Right lobe of liver (tissue), 6 donors: ENCODE data around the gene MEF2C. TPM values are rescaled to one million over a fixed set of nuclear protein-coding genes. Genes with fewer than 3 reads are reported as not detected.
A peak's percentile ranks its signal among the peaks of the same experiment; 100 is the strongest.

Experiments used
- ATAC-seq, 4 donors: fragments of 200-7000 bp; cut with Tn5 transposase; one replicate each; pipeline ENCODE4 v1.9.1; 2020; ENCODE audit warnings: mild to moderate bottlenecking in 4 of 4, moderate library complexity in 4 of 4
- DNase-seq, 3 donors: peaks; one replicate each; pipeline ENCODE4 v3.0.0-alpha.2; 2020
- H3K27ac ChIP-seq, 3 donors: fragments of 200-600 bp; one replicate each; pipeline ENCODE4 v1.8.0; 2022
- H3K27me3 ChIP-seq, 2 donors: fragments of 200-600 bp; one replicate each; pipeline ENCODE4 v1.8.0; 2022
- H3K36me3 ChIP-seq, 4 donors: fragments of 200-600 bp; sonication (generic) in 1 of 4; one replicate each; pipeline versions ENCODE4 v1.5.1 to v1.8.0; 2017 to 2022; ENCODE audit warnings: control low read depth in 1 of 4
- H3K4me1 ChIP-seq, 4 donors: fragments of 200-600 bp; sonication (generic) in 1 of 4; one replicate each; pipeline versions ENCODE4 v1.5.1 to v1.8.0; 2017 to 2022; ENCODE audit warnings: control low read depth in 1 of 4
- H3K4me3 ChIP-seq, 3 donors: fragments of 200-600 bp; one replicate each; pipeline ENCODE4 v1.8.0; 2022
- H3K9me3 ChIP-seq, 4 donors: fragments of 200-600 bp; sonication (generic) in 1 of 4; one replicate each; pipeline versions ENCODE4 v1.5.1 to v1.8.0; 2017 to 2022; ENCODE audit warnings: control low read depth in 1 of 4
- POLR2A ChIP-seq: fragments of 450-650 bp; IDR thresholded peaks from one replicate; pipeline ENCODE4 v1.6.1; 2017; ENCODE audit warnings: antibody characterized with exemption, mild to moderate bottlenecking
- WGBS: methylation state at CpG from one replicate; pipeline ENCODE4 v1.1.6; 2018; ENCODE audit warnings: low coverage, low lambda C conversion rate; ENCODE audit not compliant: insufficient coverage; ENCODE audit errors: missing lambda C conversion rate; 5-methylcytosine and 5-hydroxymethylcytosine counted together
- intact Hi-C, 2 donors: fragments of 100-400 bp; cut with DNase I; formaldehyde crosslinking; loops; one replicate each; pipeline versions ENCODE4 v1.11.2 to v1.14.1; 2022
- total RNA-seq, 6 experiments: library from RNA; depleted of rRNA in 2 of 6; stranded (reverse); fragments of >200 nt in 2 of 6; fragmentation: NEBNext Ultra II Directional in 3 of 6; extraction: Animal tissue kit (Norgen Biotek cat#: 25700) in 3 of 6; gene quantifications; one replicate each; pipeline versions ENCODE4 v1.1.0 to v1.2.4, GENCODE V29; 2016 to 2023
- TF ChIP-seq, protein P1 (sequence below), 4 donors: fragments of 200-600 bp in 3 of 4; fragments of 450-650 bp in 1 of 4; IDR thresholded peaks; one replicate each; pipeline versions ENCODE4 v1.5.1 to v1.8.0; 2016 to 2022; ENCODE audit warnings: antibody characterized with exemption in 4 of 4, mild to moderate bottlenecking in 2 of 4
- donor health status: DM: no; HTN: yes; CAD: no.
- donor health status: DM: no; HTN: no; CAD: no.
- donor health status: DM: no; HTN: no; CAD: no.
- donor health status: DM: no; HTN: yes; CAD: no.
- donor health status: DM: no; HTN: yes; CAD: no.

Gene MEF2C
- total RNA-seq, 6 experiments from 2014 or later, result 4.4 to 19.4 (median 6.4) TPM

DNA sequence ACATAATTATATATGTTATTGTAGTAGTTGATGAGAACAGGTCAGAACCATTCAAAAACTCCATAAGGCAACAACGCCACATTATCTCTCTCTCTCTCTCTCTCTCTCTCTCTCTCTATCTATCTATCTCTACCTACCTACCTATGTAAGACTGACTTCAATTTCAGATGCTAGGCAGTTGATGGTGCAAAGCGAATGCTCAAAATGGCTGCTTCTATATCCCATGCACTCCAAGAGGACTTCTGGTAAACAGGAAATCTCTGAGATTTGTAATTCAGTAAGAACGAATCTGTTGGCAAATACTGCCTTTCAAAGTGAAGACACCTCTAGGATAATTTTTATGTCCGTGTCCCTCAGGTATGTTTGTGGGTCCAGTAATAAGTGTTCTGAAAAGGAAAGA lies 43.7 kb downstream of the MEF2C start:
- DNase-seq (no peak), ATAC-seq (no peak)
- H3K9me3 ChIP-seq, result no peaks in the 10 kb centered on the region
- TF ChIP-seq, protein P1, sequence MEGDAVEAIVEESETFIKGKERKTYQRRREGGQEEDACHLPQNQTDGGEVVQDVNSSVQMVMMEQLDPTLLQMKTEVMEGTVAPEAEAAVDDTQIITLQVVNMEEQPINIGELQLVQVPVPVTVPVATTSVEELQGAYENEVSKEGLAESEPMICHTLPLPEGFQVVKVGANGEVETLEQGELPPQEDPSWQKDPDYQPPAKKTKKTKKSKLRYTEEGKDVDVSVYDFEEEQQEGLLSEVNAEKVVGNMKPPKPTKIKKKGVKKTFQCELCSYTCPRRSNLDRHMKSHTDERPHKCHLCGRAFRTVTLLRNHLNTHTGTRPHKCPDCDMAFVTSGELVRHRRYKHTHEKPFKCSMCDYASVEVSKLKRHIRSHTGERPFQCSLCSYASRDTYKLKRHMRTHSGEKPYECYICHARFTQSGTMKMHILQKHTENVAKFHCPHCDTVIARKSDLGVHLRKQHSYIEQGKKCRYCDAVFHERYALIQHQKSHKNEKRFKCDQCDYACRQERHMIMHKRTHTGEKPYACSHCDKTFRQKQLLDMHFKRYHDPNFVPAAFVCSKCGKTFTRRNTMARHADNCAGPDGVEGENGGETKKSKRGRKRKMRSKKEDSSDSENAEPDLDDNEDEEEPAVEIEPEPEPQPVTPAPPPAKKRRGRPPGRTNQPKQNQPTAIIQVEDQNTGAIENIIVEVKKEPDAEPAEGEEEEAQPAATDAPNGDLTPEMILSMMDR (IDR thresholded peaks at IDR 0.05), result no peak
- TF ChIP-seq POLR2A, result no peak
- no peaks in the 10 kb centered on the region for H3K36me3 ChIP-seq
- H3K4me3 ChIP-seq, result no peak overlapping the region
- WGBS, result 76% methylated on average over 4 of the region's 4 CpGs
- H3K27me3 ChIP-seq, result no peaks in the 10 kb centered on the region
- H3K4me1 ChIP-seq, result no peaks in the 10 kb centered on the region
- intact Hi-C loops, result no loop called here
- H3K27ac ChIP-seq, result no peak overlapping the region

DNA sequence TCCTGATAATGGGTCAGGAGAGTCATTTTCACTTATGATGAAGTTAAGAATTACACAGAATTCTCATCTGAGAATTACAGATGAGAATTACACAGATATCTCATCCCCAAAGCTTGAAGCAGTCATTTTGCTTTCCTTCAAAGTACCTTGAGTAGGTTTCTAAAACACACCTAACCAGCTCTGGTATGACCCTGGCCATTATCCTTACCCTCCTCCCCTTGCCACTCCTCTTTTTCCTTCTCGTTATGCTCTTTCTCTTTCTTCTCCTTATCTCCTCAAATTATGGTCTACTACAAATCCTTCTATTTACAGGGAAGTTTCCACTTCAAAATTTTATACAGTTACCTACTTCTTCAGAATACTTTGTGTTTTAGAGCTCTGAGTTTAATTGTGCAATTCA lies 44.5 kb downstream of the MEF2C start:
- TF ChIP-seq POLR2A, result no peak
- TF ChIP-seq, protein P1 (IDR thresholded peaks at IDR 0.05), result no peak
- DNase-seq (no peak), ATAC-seq (no peak)
- WGBS, result 29% methylated on average over 1 of the region's 1 CpG
- no peaks in the 10 kb centered on the region for H3K9me3 ChIP-seq
- intact Hi-C loops, result no loop called here
- H3K4me1 ChIP-seq, result no peaks in the 10 kb centered on the region
- H3K36me3 ChIP-seq, result no peaks in the 10 kb centered on the region
- no peak overlapping the region for H3K4me3 ChIP-seq
- no peak overlapping the region for H3K27ac ChIP-seq
- H3K27me3 ChIP-seq, result no peaks in the 10 kb centered on the region

DNA sequence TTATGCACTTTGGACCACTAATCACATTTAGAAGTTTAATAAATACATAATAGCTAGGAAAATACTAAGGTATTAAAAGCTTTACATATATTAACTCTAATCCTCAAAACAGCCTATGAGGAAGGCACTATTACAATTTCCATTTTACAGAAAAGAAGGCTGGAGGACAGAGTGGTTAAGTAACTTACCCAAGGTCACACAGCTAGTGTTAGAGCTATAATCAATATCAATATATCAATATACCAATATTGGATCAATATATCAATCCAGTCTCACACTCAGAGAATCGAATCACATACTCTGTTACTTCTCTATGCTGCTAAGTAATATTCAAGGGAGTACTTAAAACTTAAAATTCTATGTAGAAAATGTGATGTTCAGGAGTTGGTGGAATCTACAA lies 45.2 kb downstream of the MEF2C start:
- WGBS, result 50% methylated on average over 1 of the region's 1 CpG
- intact Hi-C loops, result no loop called here
- no peak for ATAC-seq

DNA sequence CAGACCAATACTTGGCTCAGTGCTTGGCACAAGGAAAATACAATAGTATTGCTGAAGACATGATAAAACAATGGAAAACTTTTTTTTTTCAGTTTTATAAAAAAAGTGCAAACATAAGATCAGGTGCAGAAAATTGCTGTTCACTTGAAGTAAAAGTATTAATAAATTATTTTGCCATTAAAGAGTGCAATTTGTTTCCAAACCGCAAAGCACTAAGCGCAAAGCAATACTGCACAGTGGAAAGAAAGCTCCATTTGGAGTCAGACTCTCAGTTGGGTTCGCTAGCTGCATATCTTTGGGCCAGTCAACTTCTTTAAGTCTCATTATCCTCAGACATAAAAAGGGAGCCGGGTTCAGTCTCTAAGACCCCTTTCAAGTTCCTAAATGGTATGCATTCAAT lies 45.8 kb downstream of the MEF2C start:
- Histone ChIP-seq H3K27me3 (no peaks in the 10 kb centered on the region), H3K36me3 (no peaks in the 10 kb centered on the region), H3K9me3 (no peaks in the 10 kb centered on the region), H3K27ac (peak overlapping the region in 1 of 3 donors; percentile 59), H3K4me1 (no peaks in the 10 kb centered on the region), H3K4me3 (no peak overlapping the region)
- ATAC-seq (no peak), DNase-seq (no peak)
- TF ChIP-seq POLR2A, result no peak
- TF ChIP-seq, protein P1 (IDR thresholded peaks at IDR 0.05), result no peak
- WGBS, result 79% methylated on average over 4 of the region's 4 CpGs
- intact Hi-C loops, result no loop called here

More for the DNA sequence above, 45.2 kb downstream of the MEF2C start:
- Histone ChIP-seq H3K27ac (no peak overlapping the region), H3K36me3 (no peaks in the 10 kb centered on the region), H3K9me3 (no peaks in the 10 kb centered on the region), H3K4me3 (no peak overlapping the region), H3K4me1 (no peaks in the 10 kb centered on the region), H3K27me3 (no peaks in the 10 kb centered on the region)
- TF ChIP-seq, protein P1 (IDR thresholded peaks at IDR 0.05), result no peak
- no peak for TF ChIP-seq POLR2A
- no peak for DNase-seq
